Endothelial cell of umbilical vein (primary cell): Measurements from ENCODE around the gene LAMC1. TPM values are rescaled to one million over a fixed set of nuclear protein-coding genes. Genes with fewer than 3 reads are reported as not detected.

Experiments used
- BruUV-seq: library from RNA; stranded (reverse); fragments of 400-500 nt; replicated peaks from 2 replicates; lab custom pipeline; 2021; lab: Mats Ljungman, UMichigan
- CTCF ChIA-PET: fragments of 300-600, 350-600 bp; sonication (Branson Sonifier 250); formaldehyde crosslinking; loops from one replicate; lab custom pipeline; 2021; ENCODE audit warnings: antibody characterized with exemption, inconsistent platforms; lab: Charles Lee
- POLR2A ChIA-PET: fragments of 300-600, 350-600 bp; sonication (Branson Sonifier 250); formaldehyde crosslinking; loops from one replicate; lab custom pipeline; 2021; ENCODE audit warnings: antibody characterized with exemption, inconsistent platforms; lab: Charles Lee
- DNase-seq: peaks from one replicate; pipeline ENCODE4 v3.0.0-alpha.2; 2011; ENCODE audit warnings: low read depth, low spot score
- FAIRE-seq: peaks from 2 replicates; lab custom pipeline; 2011; peaks lifted over from hg19 to GRCh38; lab: Jason Lieb, UNC
- H2AFZ ChIP-seq: 2 replicates; pipeline ENCODE4 v1.6.0; 2012; ENCODE audit warnings: low read depth, low read length, control low read depth, inconsistent platforms
- H3K27ac ChIP-seq: 2 replicates; pipeline ENCODE4 v1.5.1; 2011; ENCODE audit warnings: low read depth, mild to moderate bottlenecking, control low read depth, low read length, moderate library complexity; ENCODE audit not compliant: insufficient read depth
- H3K27me3 ChIP-seq, 2 experiments: 2 replicates each; pipeline versions ENCODE4 v1.6.0 to v1.6.1; 2011; ENCODE audit warnings: low read length in 2 of 2, mixed read lengths in 1 of 2; ENCODE audit not compliant: control insufficient read depth in 2 of 2, insufficient read depth in 2 of 2
- H3K36me3 ChIP-seq, 2 experiments: 2 replicates in 1 of 2; 3 replicates in 1 of 2; pipeline ENCODE4 v1.5.1; 2011; ENCODE audit warnings: low read length in 2 of 2, mild to moderate bottlenecking in 1 of 2, moderate library complexity in 1 of 2; ENCODE audit not compliant: control insufficient read depth in 2 of 2, insufficient read depth in 2 of 2; ENCODE audit errors: extremely low read depth in 1 of 2
- H3K4me1 ChIP-seq: 3 replicates; pipeline ENCODE4 v1.5.1; 2011; ENCODE audit warnings: mild to moderate bottlenecking, low read length; ENCODE audit not compliant: control insufficient read depth, insufficient read depth; ENCODE audit errors: extremely low read depth
- H3K4me2 ChIP-seq: 2 replicates; pipeline ENCODE4 v1.6.1; 2011; ENCODE audit warnings: low read length, control low read depth, mixed read lengths; ENCODE audit not compliant: insufficient read depth
- H3K4me3 ChIP-seq, 3 experiments: fragments of 200-600 bp in 1 of 3; sonication (generic), shearing (Covaris generic) in 1 of 3; replicated peaks in 1 of 3; 2 replicates each; pipeline ENCODE4 v1.5.1; 2011 to 2016; ENCODE audit warnings: control low read depth in 3 of 3, low read length in 3 of 3, mild to moderate bottlenecking in 2 of 3, inconsistent platforms in 1 of 3, low read depth in 1 of 3, moderate library complexity in 1 of 3; ENCODE audit not compliant: insufficient read depth in 1 of 3
- H3K79me2 ChIP-seq: 2 replicates; pipeline ENCODE4 v1.6.0; 2012; ENCODE audit warnings: low read length, inconsistent platforms; ENCODE audit not compliant: control insufficient read depth, insufficient read depth
- H3K9ac ChIP-seq: replicated peaks from 2 replicates; pipeline ENCODE3; 2011; ENCODE audit warnings: low read length, control low read depth; ENCODE audit not compliant: insufficient read depth; ENCODE audit errors: extremely low read depth
- H3K9me1 ChIP-seq: replicated peaks from 3 replicates; pipeline ENCODE4 v1.6.0; 2011; ENCODE audit warnings: mild to moderate bottlenecking, low read length; ENCODE audit not compliant: control insufficient read depth, insufficient read depth; ENCODE audit errors: extremely low read depth
- H3K9me3 ChIP-seq: replicated peaks from 2 replicates; pipeline ENCODE4 v1.5.1; 2012; ENCODE audit warnings: low read length, inconsistent platforms; ENCODE audit not compliant: control insufficient read depth, insufficient read depth
- H4K20me1 ChIP-seq: replicated peaks from 2 replicates; pipeline ENCODE3; 2011; ENCODE audit warnings: mild to moderate bottlenecking, low read length; ENCODE audit not compliant: control insufficient read depth, insufficient read depth; ENCODE audit errors: extremely low read depth
- EZH2 ChIP-seq: IDR thresholded peaks from 2 replicates; pipeline ENCODE4 v1.6.1; 2012; ENCODE audit warnings: borderline replicate concordance, low read depth, mild to moderate bottlenecking, moderate library complexity, low read length, inconsistent platforms; ENCODE audit not compliant: severe bottlenecking
- GATA2 ChIP-seq: IDR thresholded peaks from 2 replicates; pipeline ENCODE4 v1.7.0; 2011; ENCODE audit warnings: low read depth, mild to moderate bottlenecking, moderate library complexity, mixed read lengths, low read length; ENCODE audit not compliant: insufficient read length, insufficient read depth
- POLR2AphosphoS5 ChIP-seq: IDR thresholded peaks from 2 replicates; pipeline ENCODE4 v1.6.1; 2012; ENCODE audit warnings: low read depth, mild to moderate bottlenecking, control low read depth, low read length, moderate library complexity; ENCODE audit not compliant: insufficient read depth
- dilution Hi-C: fragments of 300-500 bp; cut with MboI; formaldehyde crosslinking; loops from one replicate; pipeline ENCODE4 v1.15.0; 2019; ENCODE audit warnings: low sequenced_read_pairs; ENCODE audit not compliant: extremely low pct_ligation_motif_present
- intact Hi-C: fragments of 100-400 bp; cut with micrococcal nuclease; formaldehyde crosslinking; loops from one replicate; pipeline ENCODE4 v1.10.0; 2022
- polyA plus RNA-seq, 4 experiments: library from polyadenylated mRNA; depleted of rRNA in 3 of 4; stranded (reverse) in 3 of 4; unstranded in 1 of 4; fragments of >200 nt; gene quantifications; 2 replicates each; pipeline versions ENCODE4 v1.2.1 to v1.2.3, GENCODE V29; 2011 to 2012; ENCODE audit warnings: missing spikeins in 1 of 4
- total RNA-seq: library from RNA; stranded (reverse); gene quantifications from 2 replicates; pipeline ENCODE4 v1.2.3, GENCODE V29; 2021
- TF ChIP-seq, protein P1 (sequence below), 2 donors: IDR thresholded peaks; 1 replicate in 1 of 2; 2 replicates in 1 of 2; pipeline ENCODE4 v1.5.1; 2011; ENCODE audit warnings: low read length in 2 of 2, mild to moderate bottlenecking in 2 of 2, moderate library complexity in 2 of 2, control low read depth in 1 of 2, inconsistent platforms in 1 of 2, low read depth in 1 of 2; ENCODE audit not compliant: insufficient read depth in 1 of 2; ENCODE audit errors: extremely low read depth in 1 of 2
- TF ChIP-seq, protein P2 (sequence below): IDR thresholded peaks from 2 replicates; pipeline ENCODE4 v1.6.1; 2011; ENCODE audit not compliant: insufficient read depth, insufficient read length

Gene LAMC1
- total and polyA plus RNA-seq, 2 donors (not counting 3 experiments of a cell fraction or from before 2014, with no cell fraction given): 92.5 to 216 TPM

DNA sequence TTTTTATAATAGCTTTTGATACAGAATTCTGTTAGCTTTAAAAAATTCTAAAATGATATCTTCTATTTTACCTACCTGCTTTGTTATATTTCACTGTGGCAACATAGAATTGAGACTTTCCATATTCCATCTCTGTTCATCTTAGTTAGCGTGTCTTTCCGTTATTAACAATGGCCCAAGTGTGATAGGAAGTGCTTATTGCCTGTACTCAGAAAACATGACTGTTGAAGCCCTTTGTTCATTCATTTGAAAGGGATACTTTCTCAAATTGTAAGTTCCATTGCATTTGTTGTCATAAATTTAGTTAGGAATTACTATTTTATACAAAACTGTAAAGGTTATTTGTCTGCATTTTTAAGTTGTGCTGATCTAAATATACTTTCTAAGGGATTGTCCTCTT is 73.1 kb downstream of the LAMC1 start:
- H4K20me1 ChIP-seq: peaks cover 5% of the 10 kb centered on the region
- peaks cover 96% of the 10 kb centered on the region for H3K79me2 ChIP-seq
- ChIA-PET CTCF (interaction anchor here (1.6 kb wide), 1 partner anchor 14 kb away, joined by 3 read pairs; no protein-coding TSS in a partner anchor), POLR2A (no interaction called here)
- H3K9me3 ChIP-seq: no peaks in the 10 kb centered on the region
- dilution Hi-C loops: no loop called here
- no peak overlapping the region for H3K9ac ChIP-seq
- no peak overlapping the region for H3K27ac ChIP-seq
- H3K9me1 ChIP-seq: no peaks in the 10 kb centered on the region
- no peak for TF ChIP-seq POLR2AphosphoS5
- TF ChIP-seq GATA2: no peak
- TF ChIP-seq, protein P1, sequence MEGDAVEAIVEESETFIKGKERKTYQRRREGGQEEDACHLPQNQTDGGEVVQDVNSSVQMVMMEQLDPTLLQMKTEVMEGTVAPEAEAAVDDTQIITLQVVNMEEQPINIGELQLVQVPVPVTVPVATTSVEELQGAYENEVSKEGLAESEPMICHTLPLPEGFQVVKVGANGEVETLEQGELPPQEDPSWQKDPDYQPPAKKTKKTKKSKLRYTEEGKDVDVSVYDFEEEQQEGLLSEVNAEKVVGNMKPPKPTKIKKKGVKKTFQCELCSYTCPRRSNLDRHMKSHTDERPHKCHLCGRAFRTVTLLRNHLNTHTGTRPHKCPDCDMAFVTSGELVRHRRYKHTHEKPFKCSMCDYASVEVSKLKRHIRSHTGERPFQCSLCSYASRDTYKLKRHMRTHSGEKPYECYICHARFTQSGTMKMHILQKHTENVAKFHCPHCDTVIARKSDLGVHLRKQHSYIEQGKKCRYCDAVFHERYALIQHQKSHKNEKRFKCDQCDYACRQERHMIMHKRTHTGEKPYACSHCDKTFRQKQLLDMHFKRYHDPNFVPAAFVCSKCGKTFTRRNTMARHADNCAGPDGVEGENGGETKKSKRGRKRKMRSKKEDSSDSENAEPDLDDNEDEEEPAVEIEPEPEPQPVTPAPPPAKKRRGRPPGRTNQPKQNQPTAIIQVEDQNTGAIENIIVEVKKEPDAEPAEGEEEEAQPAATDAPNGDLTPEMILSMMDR (IDR thresholded peaks at IDR 0.05; ENCODE audit: extremely low read depth in 1 of 2, insufficient read depth in 1 of 2, low read depth in 1 of 2, low read length in 2 of 2): no peak
- no peak for TF ChIP-seq EZH2
- TF ChIP-seq, protein P2, sequence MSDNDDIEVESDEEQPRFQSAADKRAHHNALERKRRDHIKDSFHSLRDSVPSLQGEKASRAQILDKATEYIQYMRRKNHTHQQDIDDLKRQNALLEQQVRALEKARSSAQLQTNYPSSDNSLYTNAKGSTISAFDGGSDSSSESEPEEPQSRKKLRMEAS: no peak
- FAIRE-seq (no peak), DNase-seq (no peak)
- no TSS peak for BruUV-seq
- H3K4me2 ChIP-seq: no peak overlapping the region
- H3K36me3 ChIP-seq: no peaks in the 10 kb centered on the region
- no peaks in the 10 kb centered on the region for H3K27me3 ChIP-seq
- no peaks in the 10 kb centered on the region for H3K4me1 ChIP-seq
- no peak overlapping the region for H2AFZ ChIP-seq
- H3K4me3 ChIP-seq: no peak overlapping the region
- intact Hi-C loops: no loop called here
